ENCODE results near the gene PRKAG1.

PRKAG1 gene

GRCh38 chr12:49031573-49032161, 13.1 kb upstream of the PRKAG1 start:
- no peak for DNase-seq (ENCODE audit: low spot score)

GRCh38 chr12:49030714-49031572, 12.4 kb upstream of the PRKAG1 start:
- DNase-seq (ENCODE audit: low spot score): no peak

GRCh38 chr12:49030119-49030518, 11.5 kb upstream of the PRKAG1 start:
- DNase-seq (ENCODE audit: low spot score): no peak

GRCh38 chr12:49028666-49029275, 10.2 kb upstream of the PRKAG1 start:
- no peak for DNase-seq (ENCODE audit: low spot score)

GRCh38 chr12:49027846-49028555, 9.4 kb upstream of the PRKAG1 start:
- no peak for DNase-seq (ENCODE audit: low spot score)

GRCh38 chr12:49026678-49027480, 8.3 kb upstream of the PRKAG1 start:
- no peak for DNase-seq (ENCODE audit: low spot score)

- DNase-seq (ENCODE audit: low spot score): no peak
Measured at GRCh38 chr12:49026101-49026500, 7.5 kb upstream of the PRKAG1 start.

- no peak for DNase-seq (ENCODE audit: low spot score)
Measured at GRCh38 chr12:49025463-49025862, 6.9 kb upstream of the PRKAG1 start.

- DNase-seq (ENCODE audit: low spot score): no peak
Measured at GRCh38 chr12:49024543-49024942, 6.0 kb upstream of the PRKAG1 start.

- DNase-seq (ENCODE audit: low spot score): no peak
Measured at GRCh38 chr12:49023812-49024211, 5.2 kb upstream of the PRKAG1 start.

GRCh38 chr12:49022558-49023178, 4.1 kb upstream of the PRKAG1 start:
- DNase-seq (ENCODE audit: low spot score): no peak

- no peak for DNase-seq (ENCODE audit: low spot score)
Measured at GRCh38 chr12:49021292-49021915, 2.8 kb upstream of the PRKAG1 start.

GRCh38 chr12:49020441-49020840, 1.9 kb upstream of the PRKAG1 start:
- DNase-seq (ENCODE audit: low spot score): no peak

GRCh38 chr12:49019443-49020324, 1.1 kb upstream of the PRKAG1 start:
- peak; percentile 71 for DNase-seq (ENCODE audit: low spot score)

GRCh38 chr12:49019120-49019430, 499 bp upstream of the PRKAG1 start:
- no peak for DNase-seq (ENCODE audit: low spot score)

GRCh38 chr12:49017891-49018260, 700 bp downstream of the PRKAG1 start:
- peak; percentile 65 for DNase-seq (ENCODE audit: low spot score)

GRCh38 chr12:49015196-49015595, 3.4 kb downstream of the PRKAG1 start:
- no peak for DNase-seq (ENCODE audit: low spot score)

- DNase-seq (ENCODE audit: low spot score): peak; percentile 55
Measured at GRCh38 chr12:49014547-49014946, 4.0 kb downstream of the PRKAG1 start.

- no peak for DNase-seq (ENCODE audit: low spot score)
Measured at GRCh38 chr12:49013428-49013827, 5.1 kb downstream of the PRKAG1 start.

GRCh38 chr12:49012739-49013138, 5.8 kb downstream of the PRKAG1 start:
- no peak for DNase-seq (ENCODE audit: low spot score)
